Thyroid gland (tissue), 4 donors: ENCODE data around the gene RPGRIP1L. TPM values are rescaled to one million over a fixed set of nuclear protein-coding genes. Genes with fewer than 3 reads are reported as not detected.
"Not testable (repeated sequence)": the region's sequence is repeated elsewhere in the genome, so short reads cannot be mapped to it uniquely, and the experiment has no call there.

Experiments
- DNase-seq, 2 donors: peaks; one replicate each; pipeline ENCODE4 v3.0.0-alpha.2; 2019
- H3K27ac ChIP-seq, 3 donors: fragments of 200-600 bp; sonication (generic); 1 replicate in 2 of 3; 2 replicates in 1 of 3; pipeline ENCODE4 v1.5.1; 2016 to 2019; ENCODE audit warnings: mild to moderate bottlenecking in 1 of 3, moderate library complexity in 1 of 3
- H3K27me3 ChIP-seq: fragments of 200-600 bp; sonication (generic); one replicate; pipeline ENCODE4 v1.5.1; 2019
- H3K36me3 ChIP-seq, 2 donors: fragments of 200-600 bp; sonication (generic); one replicate each; pipeline ENCODE4 v1.5.1; 2016 to 2019
- H3K4me1 ChIP-seq, 2 donors: fragments of 200-600 bp; sonication (generic); one replicate each; pipeline ENCODE4 v1.5.1; 2017 to 2019
- H3K4me3 ChIP-seq, 3 donors: fragments of 200-600 bp; sonication (generic); replicated peaks in 1 of 3; 1 replicate in 2 of 3; 2 replicates in 1 of 3; pipeline ENCODE4 v1.5.1; 2016; ENCODE audit warnings: mild to moderate bottlenecking in 1 of 3
- H3K9me3 ChIP-seq: fragments of 200-600 bp; sonication (generic); one replicate; pipeline ENCODE4 v1.5.1; 2017
- CTCF ChIP-seq, 6 experiments: fragments of 200-600 bp in 3 of 6; fragments of 450-650 bp in 3 of 6; sonication (generic) in 3 of 6; IDR thresholded peaks; one replicate each; pipeline ENCODE4 v1.5.1; 2016 to 2019; ENCODE audit warnings: antibody characterized with exemption in 6 of 6, mild to moderate bottlenecking in 2 of 6, inconsistent platforms in 1 of 6, moderate library complexity in 1 of 6
- POLR2A ChIP-seq, 2 donors: fragments of 450-650 bp; IDR thresholded peaks; one replicate each; pipeline ENCODE4 v1.6.1; 2017; ENCODE audit warnings: antibody characterized with exemption in 2 of 2, mild to moderate bottlenecking in 2 of 2, moderate library complexity in 1 of 2
- WGBS, 2 donors: methylation state at CpG; one replicate each; pipeline ENCODE4 v1.1.5; 2017; 5-methylcytosine and 5-hydroxymethylcytosine counted together
- intact Hi-C: fragments of 100-400 bp; cut with DNase I; formaldehyde crosslinking; loops from one replicate; pipeline ENCODE4 v1.15.1; 2023
- total RNA-seq, 4 donors: library from RNA; depleted of rRNA; stranded (reverse); fragments of >200 nt; gene quantifications; one replicate each; pipeline ENCODE4 v1.2.3, GENCODE V29; 2016

RPGRIP1L gene
- total RNA-seq, 4 donors from 2014 or later: 7.3 to 14.5 (median 11.0) TPM

- H3K9me3 ChIP-seq: no peaks in the 10 kb centered on the region
- intact Hi-C loops: no loop called here
Measured at GRCh38 chr16:53704445-53704813, 770 bp upstream of the RPGRIP1L start.

GRCh38 chr16:53698271-53698670, 5.4 kb downstream of the RPGRIP1L start:
- H3K27me3 ChIP-seq, H3K27ac ChIP-seq, H3K4me3 ChIP-seq, H3K9me3 ChIP-seq, H3K36me3 ChIP-seq, DNase-seq, intact Hi-C loops, H3K4me1 ChIP-seq: not testable (repeated sequence)
- 100% methylated on average over 2 of the region's 31 CpGs; no CpG with 5 or more reads in 1 of the 2 donors for WGBS, 2 donors

More at GRCh38 chr16:53704445-53704813, 770 bp upstream of the RPGRIP1L start:
- Histone ChIP-seq H3K4me1 (peaks cover 9 to 16% of the 10 kb centered on the region in 2 donors), H3K4me3 (peak overlapping the region; percentile 47 to 75 (median 74)), H3K27me3 (no peaks in the 10 kb centered on the region), H3K27ac (peak overlapping the region in 1 of 3 donors; percentile 18), H3K36me3 (no peaks in the 10 kb centered on the region)
- TF ChIP-seq POLR2A (IDR thresholded peaks at IDR 0.05) (no peak), CTCF (IDR thresholded peaks at IDR 0.05) (no peak)
- 13 to 19% methylated on average over 6 of the region's 6 CpGs for WGBS, 2 donors
- no peak for DNase-seq

GRCh38 chr16:53695070-53695469, 8.6 kb downstream of the RPGRIP1L start:
- H3K27me3 ChIP-seq: no peaks in the 10 kb centered on the region
- H3K36me3 ChIP-seq: peaks cover 0 to 3% of the 10 kb centered on the region in 2 donors
- no peak for DNase-seq
- H3K27ac ChIP-seq: no peak overlapping the region
- TF ChIP-seq POLR2A (IDR thresholded peaks at IDR 0.05) (no peak), CTCF (IDR thresholded peaks at IDR 0.05) (no peak)
- intact Hi-C loops: no loop called here
- no peaks in the 10 kb centered on the region for H3K4me1 ChIP-seq
- no peaks in the 10 kb centered on the region for H3K9me3 ChIP-seq
- no peak overlapping the region for H3K4me3 ChIP-seq
- WGBS, 2 donors: 92 to 98% methylated on average over 1 of the region's 1 CpG

GRCh38 chr16:53693320-53693719, 10.3 kb downstream of the RPGRIP1L start:
- WGBS, 2 donors: 91 to 95% methylated on average over 5 of the region's 5 CpGs
- DNase-seq: no peak
- no peak for TF ChIP-seq CTCF (IDR thresholded peaks at IDR 0.05)
- TF ChIP-seq POLR2A (IDR thresholded peaks at IDR 0.05): no peak

GRCh38 chr16:53692146-53692545, 11.5 kb downstream of the RPGRIP1L start:
- 94 to 95% methylated on average over 5 of the region's 5 CpGs for WGBS, 2 donors
- Histone ChIP-seq H3K27me3 (no peaks in the 10 kb centered on the region), H3K9me3 (no peaks in the 10 kb centered on the region), H3K4me1 (no peaks in the 10 kb centered on the region), H3K36me3 (peaks cover 0 to 3% of the 10 kb centered on the region in 2 donors), H3K4me3 (no peak overlapping the region), H3K27ac (no peak overlapping the region)
- no peak for DNase-seq
- no peak for TF ChIP-seq POLR2A (IDR thresholded peaks at IDR 0.05)
- intact Hi-C loops: no loop called here

More at GRCh38 chr16:53693320-53693719, 10.3 kb downstream of the RPGRIP1L start:
- Histone ChIP-seq H3K4me1 (no peaks in the 10 kb centered on the region), H3K27ac (no peak overlapping the region), H3K9me3 (no peaks in the 10 kb centered on the region), H3K36me3 (peaks cover 0 to 3% of the 10 kb centered on the region in 2 donors), H3K4me3 (no peak overlapping the region), H3K27me3 (no peaks in the 10 kb centered on the region)
- intact Hi-C loops: no loop called here

- no peaks in the 10 kb centered on the region for H3K4me1 ChIP-seq
- peaks cover 0 to 3% of the 10 kb centered on the region in 2 donors for H3K36me3 ChIP-seq
- H3K9me3 ChIP-seq: no peaks in the 10 kb centered on the region
- no peak overlapping the region for H3K27ac ChIP-seq
- intact Hi-C loops: no loop called here
- DNase-seq: no peak
- H3K27me3 ChIP-seq: no peaks in the 10 kb centered on the region
- TF ChIP-seq POLR2A (IDR thresholded peaks at IDR 0.05) (no peak), CTCF (IDR thresholded peaks at IDR 0.05) (no peak)
- 94 to 99% methylated on average over 2 of the region's 2 CpGs for WGBS, 2 donors
- H3K4me3 ChIP-seq: no peak overlapping the region
Measured at GRCh38 chr16:53690771-53691170, 12.9 kb downstream of the RPGRIP1L start.
